H9 (cell line): Measurements from ENCODE around the gene KIAA1549. TPM values are rescaled to one million over a fixed set of nuclear protein-coding genes. Genes with fewer than 3 reads are reported as not detected.

Experiments
- DNase-seq: peaks from one replicate; pipeline ENCODE4 v3.0.0-alpha.2; 2017
- H2AFZ ChIP-seq: one replicate; pipeline ENCODE4 v1.6.1; 2013; ENCODE audit warnings: mild to moderate bottlenecking, low read length, control low read depth, moderate library complexity
- H2AK5ac ChIP-seq: 2 replicates; pipeline ENCODE4 v1.6.1; 2013; ENCODE audit warnings: low read length, control low read depth, mixed read lengths; ENCODE audit not compliant: insufficient read length
- H2BK120ac ChIP-seq: one replicate; pipeline ENCODE4 v1.6.1; 2013; ENCODE audit warnings: low read depth, mild to moderate bottlenecking, low read length, control low read depth, inconsistent platforms; ENCODE audit not compliant: poor library complexity, severe bottlenecking
- H2BK12ac ChIP-seq: 2 replicates; pipeline ENCODE4 v1.6.1; 2013; ENCODE audit warnings: low read length, control low read depth, mixed read lengths, low read depth; ENCODE audit not compliant: insufficient read length
- H2BK15ac ChIP-seq: 2 replicates; pipeline ENCODE4 v1.6.1; 2013; ENCODE audit warnings: low read depth, low read length, control low read depth
- H2BK20ac ChIP-seq: one replicate; pipeline ENCODE4 v1.6.1; 2013; ENCODE audit warnings: low read depth, mild to moderate bottlenecking, low read length, control low read depth, inconsistent platforms; ENCODE audit not compliant: poor library complexity, severe bottlenecking
- H2BK5ac ChIP-seq: 2 replicates; pipeline ENCODE4 v1.6.1; 2013; ENCODE audit warnings: low read length, control low read depth, mixed read lengths; ENCODE audit not compliant: insufficient read length
- H3K14ac ChIP-seq: 2 replicates; pipeline ENCODE4 v1.6.1; 2013; ENCODE audit warnings: low read length, control low read depth; ENCODE audit not compliant: insufficient read depth
- H3K18ac ChIP-seq: 2 replicates; pipeline ENCODE4 v1.6.1; 2013; ENCODE audit warnings: low read depth, mild to moderate bottlenecking, mixed read lengths, low read length, control low read depth; ENCODE audit not compliant: insufficient read length
- H3K23ac ChIP-seq: 2 replicates; pipeline ENCODE4 v1.6.1; 2013; ENCODE audit warnings: low read length, control low read depth, mixed read lengths, low read depth; ENCODE audit not compliant: insufficient read length
- H3K23me2 ChIP-seq: 2 replicates; pipeline ENCODE4 v1.6.1; 2013; ENCODE audit warnings: low read depth, mild to moderate bottlenecking, mixed read lengths, low read length, control low read depth; ENCODE audit not compliant: insufficient read length, poor library complexity, severe bottlenecking
- H3K27ac ChIP-seq: 2 replicates; pipeline ENCODE4 v1.5.1; 2013; ENCODE audit warnings: low read length, control low read depth, mixed read lengths, low read depth; ENCODE audit not compliant: insufficient read length
- H3K27me3 ChIP-seq: 2 replicates; pipeline ENCODE4 v1.6.1; 2013; ENCODE audit warnings: low read length, control low read depth, inconsistent platforms; ENCODE audit not compliant: insufficient read depth
- H3K4ac ChIP-seq: 2 replicates; pipeline ENCODE4 v1.6.1; 2013; ENCODE audit warnings: low read depth, mild to moderate bottlenecking, control low read depth, inconsistent platforms, low read length, moderate library complexity
- H3K4me1 ChIP-seq: 2 replicates; pipeline ENCODE4 v1.6.1; 2013; ENCODE audit warnings: low read length, control low read depth, inconsistent platforms; ENCODE audit not compliant: insufficient read depth
- H3K4me2 ChIP-seq: 2 replicates; pipeline ENCODE4 v1.6.1; 2013; ENCODE audit warnings: low read length, control low read depth, mixed read lengths; ENCODE audit not compliant: insufficient read length, insufficient read depth
- H3K56ac ChIP-seq: 2 replicates; pipeline ENCODE4 v1.6.1; 2013; ENCODE audit warnings: low read depth, mild to moderate bottlenecking, mixed read lengths, low read length, control low read depth; ENCODE audit not compliant: insufficient read length
- H3K79me1 ChIP-seq: 2 replicates; pipeline ENCODE4 v1.6.1; 2013; ENCODE audit warnings: low read depth, mild to moderate bottlenecking, moderate library complexity, low read length, control low read depth, inconsistent platforms; ENCODE audit not compliant: insufficient read depth, poor library complexity, severe bottlenecking
- H3K79me2 ChIP-seq: 2 replicates; pipeline ENCODE4 v1.6.1; 2013; ENCODE audit warnings: low read length, control low read depth, inconsistent platforms; ENCODE audit not compliant: insufficient read depth
- H3K9ac ChIP-seq: 2 replicates; pipeline ENCODE4 v1.6.1; 2013; ENCODE audit warnings: low read length, control low read depth, mixed read lengths; ENCODE audit not compliant: insufficient read length; ENCODE audit errors: extremely low read depth
- H3K9me3 ChIP-seq: one replicate; pipeline ENCODE4 v1.6.1; 2013; ENCODE audit warnings: low read depth, low read length, inconsistent platforms; ENCODE audit not compliant: control insufficient read depth
- H3T11ph ChIP-seq: one replicate; pipeline ENCODE4 v1.6.1; 2013; ENCODE audit warnings: mild to moderate bottlenecking, low read length, control low read depth, inconsistent platforms
- H4K20me1 ChIP-seq: one replicate; pipeline ENCODE4 v1.6.1; 2013; ENCODE audit not compliant: control insufficient read depth, insufficient read length, insufficient read depth
- H4K5ac ChIP-seq: 2 replicates; pipeline ENCODE4 v1.6.1; 2013; ENCODE audit warnings: low read depth, mild to moderate bottlenecking, mixed read lengths, low read length, control low read depth; ENCODE audit not compliant: insufficient read length
- H4K8ac ChIP-seq: replicated peaks from 2 replicates; pipeline ENCODE4 v1.6.1; 2013; ENCODE audit warnings: low read length, control low read depth, mixed read lengths, low read depth; ENCODE audit not compliant: insufficient read length
- H4K91ac ChIP-seq: 2 replicates; pipeline ENCODE4 v1.6.1; 2013; ENCODE audit warnings: low read depth, mild to moderate bottlenecking, moderate library complexity, mixed read lengths, low read length, control low read depth; ENCODE audit not compliant: insufficient read length
- H3K27ac Mint-ChIP-seq, 3 experiments: 2 replicates in 2 of 3; 3 replicates in 1 of 3; pipeline ENCODE4 v1.8.0; 2020 to 2021; ENCODE audit warnings: mixed read lengths in 3 of 3, mild to moderate bottlenecking in 1 of 3, moderate library complexity in 1 of 3
- H3K27me3 Mint-ChIP-seq: 2 replicates; pipeline ENCODE4 v1.8.0; 2021; ENCODE audit warnings: low read depth, mild to moderate bottlenecking, moderate library complexity, mixed read lengths
- H3K36me3 Mint-ChIP-seq, 3 experiments: 2 replicates in 2 of 3; 3 replicates in 1 of 3; pipeline ENCODE4 v1.8.0; 2020 to 2021; ENCODE audit warnings: low read depth in 3 of 3, mixed read lengths in 3 of 3; ENCODE audit not compliant: insufficient read depth in 1 of 3
- H3K4me1 Mint-ChIP-seq, 2 experiments: 2 replicates each; pipeline ENCODE4 v1.8.0; 2020; ENCODE audit warnings: mixed read lengths in 2 of 2
- H3K4me3 Mint-ChIP-seq, 2 experiments: 2 replicates in 1 of 2; 3 replicates in 1 of 2; pipeline ENCODE4 v1.8.0; 2020 to 2021; ENCODE audit warnings: mild to moderate bottlenecking in 2 of 2, mixed read lengths in 2 of 2, moderate library complexity in 1 of 2
- H3K9me3 Mint-ChIP-seq, 2 experiments: 2 replicates in 1 of 2; 3 replicates in 1 of 2; pipeline ENCODE4 v1.8.0; 2020; ENCODE audit warnings: mild to moderate bottlenecking in 2 of 2, mixed read lengths in 2 of 2, moderate library complexity in 1 of 2
- CTCF ChIP-seq: fragments of 200-600 bp; sonication (generic); conservative IDR thresholded peaks from 3 replicates; pipeline ENCODE4 v1.8.0; 2021; ENCODE audit warnings: antibody characterized with exemption, mild to moderate bottlenecking
- WGBS: extraction: QIAGEN DNeasy Blood & Tissue Kit; methylation state at CpG from one replicate; pipeline ENCODE4 v1.1.7; 2013; ENCODE audit warnings: missing lambda C conversion rate, low lambda C conversion rate, mixed read lengths; ENCODE audit not compliant: insufficient read length; ENCODE audit errors: extremely low coverage; 5-methylcytosine and 5-hydroxymethylcytosine counted together
- total RNA-seq: library from RNA; stranded (reverse); gene quantifications from 2 replicates; pipeline ENCODE4 v1.2.1, GENCODE V29; 2021

Gene KIAA1549
- total RNA-seq, 1 experiment from 2014 or later, result 11.9 TPM

GRCh38 chr7:138929969-138930368 lies 51.2 kb downstream of the KIAA1549 start:
- Histone ChIP-seq H3K79me1 (no peaks in the 10 kb centered on the region), H3K18ac (no peak overlapping the region), H2BK12ac (no peak overlapping the region), H3K79me2 (no peaks in the 10 kb centered on the region), H2BK5ac (no peak overlapping the region), H3K23me2 (no peaks in the 10 kb centered on the region), H4K5ac (no peak overlapping the region), H3K14ac (no peak overlapping the region), H2AK5ac (no peak overlapping the region), H2BK120ac (no peak overlapping the region), H3K23ac (no peak overlapping the region), H2AFZ (no peak overlapping the region), H3K9ac (no peak overlapping the region), H4K20me1 (no peaks in the 10 kb centered on the region), H2BK20ac (no peak overlapping the region), H3K27ac (no peak overlapping the region), H3T11ph (no peak overlapping the region), H2BK15ac (no peak overlapping the region), H3K56ac (no peak overlapping the region), H3K4ac (no peak overlapping the region), H3K27me3 (no peaks in the 10 kb centered on the region), H3K4me2 (no peak overlapping the region), H3K9me3 (no peaks in the 10 kb centered on the region), H4K91ac (no peak overlapping the region), H3K4me1 (no peaks in the 10 kb centered on the region), H4K8ac (no peak overlapping the region)
- H3K4me1 Mint-ChIP-seq, result peaks cover 12 to 14% of the 10 kb centered on the region in 2 experiments; a peak in 3 of 4 replicates
- H3K27me3 Mint-ChIP-seq, result no peaks in the 10 kb centered on the region
- no peaks in the 10 kb centered on the region for H3K9me3 Mint-ChIP-seq
- DNase-seq, result no peak
- no peak for TF ChIP-seq CTCF
- no peak overlapping the region for H3K27ac Mint-ChIP-seq
- peaks cover 0 to 5% (median 5%) of the 10 kb centered on the region in 3 experiments; a peak in 5 of 7 replicates for H3K36me3 Mint-ChIP-seq
- no peak overlapping the region for H3K4me3 Mint-ChIP-seq
- no CpG with 5 or more reads among the region's 1 CpG for WGBS
